HUES48 (cell line): ENCODE data around the gene SPDYE3.
"Not testable (repeated sequence)": the region's sequence is repeated elsewhere in the genome, so short reads cannot be mapped to it uniquely, and the experiment has no call there.

Experiments
- H3K27ac ChIP-seq: one replicate; pipeline ENCODE4 v1.7.0; 2013; ENCODE audit warnings: low read depth, low read length, inconsistent platforms
- H3K27me3 ChIP-seq: 2 replicates; pipeline ENCODE4 v1.6.1; 2013; ENCODE audit warnings: mild to moderate bottlenecking, low read length; ENCODE audit not compliant: control insufficient read depth, insufficient read depth
- H3K36me3 ChIP-seq: 2 replicates; pipeline ENCODE4 v1.6.1; 2013; ENCODE audit warnings: low read length; ENCODE audit not compliant: control insufficient read depth, insufficient read depth
- H3K4me1 ChIP-seq: 2 replicates; pipeline ENCODE4 v1.6.1; 2013; ENCODE audit warnings: mild to moderate bottlenecking, low read length; ENCODE audit not compliant: control insufficient read depth, insufficient read depth
- H3K4me3 ChIP-seq: 2 replicates; pipeline ENCODE4 v1.5.1; 2013; ENCODE audit warnings: mild to moderate bottlenecking, low read depth, low read length
- H3K9ac ChIP-seq: 2 replicates; pipeline ENCODE4 v1.6.1; 2013; ENCODE audit warnings: mild to moderate bottlenecking, low read depth, low read length, moderate library complexity
- H3K9me3 ChIP-seq: 2 replicates; pipeline ENCODE4 v1.6.1; 2013; ENCODE audit warnings: low read length; ENCODE audit not compliant: control insufficient read depth, insufficient read depth

Gene SPDYE3

GRCh38 chr7:100270046-100270918 lies 37.2 kb upstream of the SPDYE3 start:
- not testable (repeated sequence) for H3K9ac ChIP-seq, H3K36me3 ChIP-seq, H3K27me3 ChIP-seq, H3K9me3 ChIP-seq
- peaks cover 15% of the 10 kb centered on the region; the same call in 1 of the 2 replicates for H3K4me1 ChIP-seq
- H3K27ac ChIP-seq = peak overlapping the region; percentile 90
- H3K4me3 ChIP-seq = peak overlapping the region; percentile 64

- H3K4me1 ChIP-seq = peaks cover 15% of the 10 kb centered on the region; the same call in 1 of the 2 replicates
- not testable (repeated sequence) for H3K9me3 ChIP-seq, H3K36me3 ChIP-seq, H3K27me3 ChIP-seq, H3K9ac ChIP-seq
- peak overlapping the region; percentile 64 for H3K4me3 ChIP-seq
- H3K27ac ChIP-seq = peak overlapping the region; percentile 82
Observed at GRCh38 chr7:100270941-100271593, 36.4 kb upstream of the SPDYE3 start.

GRCh38 chr7:100271716-100272537 lies 35.6 kb upstream of the SPDYE3 start:
- Histone ChIP-seq H3K4me1 (peaks cover 12% of the 10 kb centered on the region; the same call in 1 of the 2 replicates), H3K9me3 (no peaks in the 10 kb centered on the region), H3K36me3 (no peaks in the 10 kb centered on the region), H3K4me3 (peak overlapping the region; percentile 77), H3K9ac (peak overlapping the region; percentile 40; the same call in 1 of the 2 replicates), H3K27ac (peak overlapping the region; percentile 71), H3K27me3 (no peaks in the 10 kb centered on the region)

GRCh38 chr7:100272538-100272902 lies 35.0 kb upstream of the SPDYE3 start:
- not testable (repeated sequence) for H3K9ac ChIP-seq, H3K36me3 ChIP-seq, H3K9me3 ChIP-seq, H3K27me3 ChIP-seq
- H3K4me3 ChIP-seq = peak overlapping the region; percentile 77
- H3K4me1 ChIP-seq = peaks cover 12% of the 10 kb centered on the region; the same call in 1 of the 2 replicates
- H3K27ac ChIP-seq = peak overlapping the region; percentile 71

- Histone ChIP-seq H3K9ac (no peak overlapping the region), H3K27me3 (no peaks in the 10 kb centered on the region), H3K4me1 (peaks cover 7% of the 10 kb centered on the region; the same call in 1 of the 2 replicates), H3K4me3 (no peak overlapping the region), H3K27ac (no peak overlapping the region), H3K9me3 (no peaks in the 10 kb centered on the region), H3K36me3 (no peaks in the 10 kb centered on the region)
Observed at GRCh38 chr7:100275120-100275519, 32.4 kb upstream of the SPDYE3 start.

- H3K4me1 ChIP-seq, H3K27me3 ChIP-seq, H3K4me3 ChIP-seq, H3K9ac ChIP-seq, H3K27ac ChIP-seq, H3K36me3 ChIP-seq, H3K9me3 ChIP-seq: not testable (repeated sequence)
Observed at GRCh38 chr7:100276126-100276525, 31.4 kb upstream of the SPDYE3 start.

GRCh38 chr7:100282069-100282608 lies 25.4 kb upstream of the SPDYE3 start:
- H3K9ac ChIP-seq, H3K27me3 ChIP-seq, H3K36me3 ChIP-seq, H3K27ac ChIP-seq, H3K9me3 ChIP-seq, H3K4me3 ChIP-seq, H3K4me1 ChIP-seq: not testable (repeated sequence)

- H3K27ac ChIP-seq, H3K9me3 ChIP-seq, H3K4me3 ChIP-seq: not testable (repeated sequence)
Observed at GRCh38 chr7:100283147-100283546, 24.4 kb upstream of the SPDYE3 start.

GRCh38 chr7:100287191-100287969 lies 20.1 kb upstream of the SPDYE3 start:
- H3K27ac ChIP-seq, H3K9ac ChIP-seq, H3K4me3 ChIP-seq, H3K36me3 ChIP-seq, H3K4me1 ChIP-seq, H3K27me3 ChIP-seq, H3K9me3 ChIP-seq: not testable (repeated sequence)

More at GRCh38 chr7:100283147-100283546, 24.4 kb upstream of the SPDYE3 start:
- H3K9ac ChIP-seq, H3K27me3 ChIP-seq, H3K4me1 ChIP-seq, H3K36me3 ChIP-seq: not testable (repeated sequence)

- H3K27ac ChIP-seq, H3K9ac ChIP-seq, H3K4me1 ChIP-seq, H3K4me3 ChIP-seq, H3K27me3 ChIP-seq, H3K9me3 ChIP-seq, H3K36me3 ChIP-seq: not testable (repeated sequence)
Observed at GRCh38 chr7:100288258-100288657, 19.2 kb upstream of the SPDYE3 start.
